ENCODE data around the gene IQCB1.
A peak's percentile ranks its signal among the peaks of the same experiment; 100 is the strongest.
"Not testable (repeated sequence)": the region's sequence is repeated elsewhere in the genome, so short reads cannot be mapped to it uniquely, and the experiment has no call there.

The IQCB1 gene

GRCh38 chr3:121819236-121819635 is 15.6 kb downstream of the IQCB1 start:
- in situ Hi-C loops (cut with MboI; ENCODE audit: low pct_unique_long_range_greater_than_20kb, low sequenced_read_pairs): no loop called here
- peak; percentile 44 for DNase-seq

GRCh38 chr3:121818578-121818977 is 16.3 kb downstream of the IQCB1 start:
- in situ Hi-C loops (cut with MboI; ENCODE audit: low pct_unique_long_range_greater_than_20kb, low sequenced_read_pairs): no loop called here

DNA sequence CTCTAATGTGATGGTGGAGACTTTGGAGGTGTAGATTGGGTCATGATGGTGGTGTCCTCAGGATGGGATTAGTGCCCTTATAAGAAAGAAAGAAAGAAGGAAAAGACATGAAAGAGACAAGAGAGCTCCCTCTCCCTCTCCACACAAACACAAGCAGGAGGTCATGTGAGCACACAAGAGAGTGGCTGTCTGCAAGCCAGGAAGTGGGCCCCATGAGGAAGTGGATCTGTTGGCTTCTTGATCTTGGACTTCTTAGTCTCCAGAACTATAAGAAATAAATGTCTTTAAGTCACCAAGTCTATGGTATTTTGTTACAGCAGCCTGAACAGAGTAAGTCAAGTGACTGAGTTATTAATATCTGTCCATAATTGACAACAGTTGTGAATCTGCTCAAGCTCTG is 17.1 kb downstream of the IQCB1 start:
- in situ Hi-C loops (cut with MboI; ENCODE audit: low pct_unique_long_range_greater_than_20kb, low sequenced_read_pairs): no loop called here
- peak; percentile 59 for DNase-seq

More at GRCh38 chr3:121818578-121818977, 16.3 kb downstream of the IQCB1 start:
- DNase-seq: no peak

DNA sequence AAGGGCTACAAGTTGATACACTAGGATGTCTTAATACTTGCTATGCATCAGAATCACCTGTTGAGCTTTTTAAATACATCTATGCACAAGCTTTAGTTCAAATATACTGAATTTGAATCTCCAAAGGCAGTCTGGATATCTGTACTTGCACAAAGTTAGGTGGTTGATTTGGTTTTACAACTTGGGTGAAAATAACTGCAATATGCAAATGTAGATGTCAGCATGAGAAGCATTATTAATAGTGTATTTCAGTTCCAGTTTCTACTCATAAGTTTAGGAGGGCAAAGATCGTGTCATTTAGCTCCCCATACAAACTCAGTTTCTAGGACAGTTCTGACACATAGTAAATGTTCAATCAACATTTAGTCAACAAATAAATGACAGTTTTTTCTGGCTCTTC is 25.6 kb downstream of the IQCB1 start:
- in situ Hi-C loops (cut with MboI; ENCODE audit: low pct_unique_long_range_greater_than_20kb, low sequenced_read_pairs): no loop called here
- no peak for DNase-seq

- DNase-seq: no peak
- in situ Hi-C loops (cut with MboI; ENCODE audit: low pct_unique_long_range_greater_than_20kb, low sequenced_read_pairs): no loop called here
These were observed 31.0 kb downstream of the IQCB1 start for GRCh38 chr3:121803771-121804320.

DNA sequence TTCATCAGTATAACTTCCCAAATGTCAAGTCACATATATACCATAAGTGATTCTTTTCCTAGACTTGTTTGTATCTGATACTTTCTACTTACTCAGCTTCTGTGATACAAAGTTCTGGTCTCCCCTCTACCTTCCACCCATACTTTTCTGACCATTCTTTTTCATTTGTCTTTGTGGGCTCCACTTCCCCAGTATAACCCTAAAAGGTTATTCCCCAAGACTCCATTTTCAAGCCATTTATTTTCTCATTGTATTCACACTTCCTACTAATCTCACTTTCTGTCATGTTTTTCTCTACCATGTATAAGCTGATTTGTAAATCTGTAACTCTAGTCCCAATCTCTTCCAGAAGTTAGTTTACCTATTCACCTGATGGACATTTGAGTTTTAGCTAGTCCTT is 34.0 kb downstream of the IQCB1 start:
- in situ Hi-C loops (cut with MboI; ENCODE audit: low pct_unique_long_range_greater_than_20kb, low sequenced_read_pairs): no loop called here

GRCh38 chr3:121796970-121797369 is 37.9 kb downstream of the IQCB1 start:
- DNase-seq: no peak
- in situ Hi-C loops (cut with MboI; ENCODE audit: low pct_unique_long_range_greater_than_20kb, low sequenced_read_pairs): no loop called here

More for the DNA sequence above, 34.0 kb downstream of the IQCB1 start:
- DNase-seq: no peak

DNA sequence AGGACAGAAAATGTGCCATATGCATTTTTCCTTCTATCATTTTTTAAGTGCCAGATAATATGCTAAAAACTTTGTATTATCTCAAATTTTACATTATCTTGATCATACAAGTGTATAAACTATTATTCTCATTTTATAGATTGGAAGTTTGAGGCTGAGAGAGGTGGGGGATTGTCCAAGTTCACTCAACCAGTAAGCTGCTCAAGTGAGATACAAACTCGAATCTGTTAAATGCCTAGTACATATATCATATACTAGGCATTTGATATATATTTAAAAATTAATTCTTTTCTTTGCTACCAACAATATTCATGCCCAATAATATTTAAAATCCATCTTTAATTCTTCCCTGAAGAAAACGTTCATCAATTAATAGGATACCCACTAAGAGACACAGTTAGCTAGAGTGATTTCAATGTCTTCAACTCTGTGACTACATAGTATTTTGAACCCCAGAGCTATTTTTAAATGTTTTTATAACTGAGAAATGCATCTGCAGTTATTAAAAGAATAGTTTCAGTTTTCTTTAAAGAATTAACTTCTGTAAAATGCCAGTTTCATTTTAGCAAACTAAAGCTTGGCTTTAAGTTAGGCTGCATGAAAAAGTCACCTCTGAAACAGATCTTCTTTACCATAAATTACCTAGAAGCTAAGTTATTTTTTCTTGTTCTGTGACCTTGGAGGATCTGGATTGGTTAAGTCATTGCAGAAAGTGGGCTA is 40.4 kb downstream of the IQCB1 start:
- DNase-seq: no peak
- in situ Hi-C loops (cut with MboI; ENCODE audit: low pct_unique_long_range_greater_than_20kb, low sequenced_read_pairs): no loop called here

GRCh38 chr3:121793078-121793477 is 41.8 kb downstream of the IQCB1 start:
- DNase-seq: no peak
- in situ Hi-C loops (cut with MboI; ENCODE audit: low pct_unique_long_range_greater_than_20kb, low sequenced_read_pairs): no loop called here

DNA sequence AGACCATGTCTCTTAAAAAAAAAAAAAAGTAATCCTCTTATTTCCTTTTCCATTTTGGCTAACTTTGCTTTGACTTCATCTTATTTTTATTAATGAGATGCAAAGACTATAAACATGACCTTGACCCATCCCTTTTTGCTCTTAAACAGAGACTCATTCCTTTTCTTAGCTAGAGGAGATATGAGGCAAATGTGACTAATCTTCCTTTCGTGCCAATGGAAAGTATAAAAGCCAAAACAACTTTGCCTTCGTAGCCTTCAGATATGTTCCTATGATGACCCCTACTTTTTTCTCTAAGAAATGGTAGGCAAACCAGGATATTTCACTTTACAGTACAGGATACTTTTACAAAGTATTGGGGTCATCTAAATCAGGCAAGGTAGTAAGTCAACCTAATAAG is 48.4 kb downstream of the IQCB1 start:
- in situ Hi-C loops (cut with MboI; ENCODE audit: low pct_unique_long_range_greater_than_20kb, low sequenced_read_pairs): no loop called here

DNA sequence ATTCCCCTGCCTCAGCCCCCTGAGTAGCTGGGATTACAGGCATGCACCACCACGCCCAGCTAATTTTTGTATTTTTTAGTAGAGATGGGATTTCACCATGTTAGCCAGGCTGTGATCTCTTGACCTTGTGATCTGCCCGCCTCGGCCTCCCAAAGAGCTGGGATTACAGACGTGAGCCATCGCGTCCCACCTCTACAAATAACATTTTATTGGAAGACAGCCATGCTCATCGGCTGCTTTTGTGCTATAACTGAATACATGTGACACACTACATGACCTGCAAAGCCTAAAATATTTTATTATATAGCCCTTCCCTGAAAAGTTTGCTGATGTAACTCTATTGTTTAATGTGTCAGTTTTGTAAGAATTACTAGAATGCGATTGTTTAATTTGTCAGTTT is 52.1 kb downstream of the IQCB1 start:
- DNase-seq; in situ Hi-C loops (cut with MboI; ENCODE audit: low pct_unique_long_range_greater_than_20kb, low sequenced_read_pairs): not testable (repeated sequence)

More for the DNA sequence above, 48.4 kb downstream of the IQCB1 start:
- DNase-seq: no peak

DNA sequence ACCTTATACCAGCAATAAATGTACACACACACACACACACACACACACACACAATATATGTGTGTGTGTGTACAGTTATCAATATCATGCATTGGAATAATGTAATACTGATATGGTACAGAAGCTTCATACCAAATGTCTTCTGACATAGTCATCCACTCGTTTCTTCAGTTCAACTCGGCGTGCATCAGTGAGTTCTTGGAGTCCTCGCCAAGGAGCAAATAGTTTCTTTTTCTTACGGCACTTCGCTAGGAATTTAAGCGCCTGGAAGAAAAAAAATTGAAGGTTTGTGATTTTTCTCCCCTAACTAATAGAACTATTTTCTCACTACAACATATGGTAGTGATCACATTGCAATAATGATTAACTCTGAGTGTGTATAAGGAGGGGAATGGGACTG is 53.2 kb downstream of the IQCB1 start:
- DNase-seq: no peak
- in situ Hi-C loops (cut with MboI; ENCODE audit: low pct_unique_long_range_greater_than_20kb, low sequenced_read_pairs): no loop called here

- in situ Hi-C loops (cut with MboI; ENCODE audit: low pct_unique_long_range_greater_than_20kb, low sequenced_read_pairs); DNase-seq: not testable (repeated sequence)
These were observed 59.8 kb downstream of the IQCB1 start for GRCh38 chr3:121775095-121775494.

DNA sequence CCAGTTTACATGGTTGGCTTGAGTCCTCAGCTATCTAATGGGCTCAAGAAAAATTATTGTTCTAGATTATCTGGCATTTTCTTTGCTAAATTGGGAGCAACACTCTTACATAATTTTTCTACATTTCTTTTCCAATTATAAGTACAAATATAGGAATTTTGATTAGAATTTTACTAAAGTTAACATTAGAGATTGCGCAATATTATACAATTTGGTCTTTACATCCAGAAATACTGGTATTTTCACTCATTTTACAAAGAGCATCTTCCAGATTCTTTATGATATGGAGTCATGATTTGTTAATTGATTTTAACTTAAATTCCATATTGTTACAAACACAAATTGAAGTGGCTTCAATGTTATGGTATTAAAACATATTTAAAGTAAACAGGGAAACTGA is 65.6 kb downstream of the IQCB1 start:
- in situ Hi-C loops (cut with MboI; ENCODE audit: low pct_unique_long_range_greater_than_20kb, low sequenced_read_pairs): no loop called here
- no peak for DNase-seq

DNA sequence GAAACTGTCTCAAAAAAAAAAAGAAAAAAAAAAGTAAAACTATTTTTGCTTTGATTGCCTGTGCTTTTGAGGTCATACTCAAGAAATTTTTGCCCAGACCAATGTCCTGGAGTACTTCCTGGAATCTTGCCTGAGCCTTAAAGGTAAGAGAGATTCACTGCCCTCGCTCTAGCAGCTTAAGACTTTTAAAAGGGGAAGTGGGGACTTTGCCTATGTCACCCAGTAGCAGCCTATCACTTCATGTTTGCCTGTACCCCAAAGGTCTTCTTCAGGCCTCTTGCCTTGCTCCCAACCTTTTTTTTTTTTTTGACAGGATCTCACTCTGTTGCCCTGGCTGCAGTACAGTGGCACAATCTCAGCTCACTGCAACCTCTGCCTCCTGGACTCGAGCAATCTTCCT is 66.4 kb downstream of the IQCB1 start:
- peak; percentile 28 for DNase-seq
- in situ Hi-C loops (cut with MboI; ENCODE audit: low pct_unique_long_range_greater_than_20kb, low sequenced_read_pairs): no loop called here

DNA sequence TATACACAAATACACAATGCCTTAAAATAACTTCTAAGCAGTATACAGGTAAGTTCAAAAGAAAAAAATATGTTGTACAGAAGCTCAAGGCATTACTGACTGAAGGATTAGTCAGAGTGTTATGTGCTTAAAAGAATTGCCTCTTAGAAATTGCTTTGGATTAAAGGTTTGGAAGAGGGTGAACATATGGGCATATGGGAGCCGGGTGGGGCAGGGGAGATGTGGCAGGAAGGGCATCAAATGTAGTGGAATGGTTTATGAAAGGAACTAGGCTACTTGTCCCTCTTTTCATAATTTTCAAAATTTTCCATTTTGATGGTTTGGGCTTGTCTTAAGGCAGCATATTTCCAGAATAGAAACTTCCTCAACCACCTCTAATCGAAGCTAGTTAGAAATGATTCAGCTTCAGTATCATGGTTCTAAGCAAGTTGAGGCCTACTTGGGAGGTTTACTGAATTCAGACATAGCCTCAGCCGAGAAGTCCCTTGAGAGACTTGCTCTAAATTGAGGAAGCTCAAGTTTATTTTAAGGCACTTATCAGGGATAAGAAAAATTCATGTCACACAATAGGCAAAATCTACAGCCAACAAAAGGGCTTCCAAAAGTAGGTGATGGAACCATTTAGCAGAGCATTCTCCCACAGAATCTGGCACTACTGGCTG is 75.2 kb downstream of the IQCB1 start:
- no peak for DNase-seq
- in situ Hi-C loops (cut with MboI; ENCODE audit: low pct_unique_long_range_greater_than_20kb, low sequenced_read_pairs): no loop called here

GRCh38 chr3:121758727-121759450 is 76.0 kb downstream of the IQCB1 start:
- in situ Hi-C loops (cut with MboI; ENCODE audit: low pct_unique_long_range_greater_than_20kb, low sequenced_read_pairs): no loop called here
- DNase-seq: no peak

DNA sequence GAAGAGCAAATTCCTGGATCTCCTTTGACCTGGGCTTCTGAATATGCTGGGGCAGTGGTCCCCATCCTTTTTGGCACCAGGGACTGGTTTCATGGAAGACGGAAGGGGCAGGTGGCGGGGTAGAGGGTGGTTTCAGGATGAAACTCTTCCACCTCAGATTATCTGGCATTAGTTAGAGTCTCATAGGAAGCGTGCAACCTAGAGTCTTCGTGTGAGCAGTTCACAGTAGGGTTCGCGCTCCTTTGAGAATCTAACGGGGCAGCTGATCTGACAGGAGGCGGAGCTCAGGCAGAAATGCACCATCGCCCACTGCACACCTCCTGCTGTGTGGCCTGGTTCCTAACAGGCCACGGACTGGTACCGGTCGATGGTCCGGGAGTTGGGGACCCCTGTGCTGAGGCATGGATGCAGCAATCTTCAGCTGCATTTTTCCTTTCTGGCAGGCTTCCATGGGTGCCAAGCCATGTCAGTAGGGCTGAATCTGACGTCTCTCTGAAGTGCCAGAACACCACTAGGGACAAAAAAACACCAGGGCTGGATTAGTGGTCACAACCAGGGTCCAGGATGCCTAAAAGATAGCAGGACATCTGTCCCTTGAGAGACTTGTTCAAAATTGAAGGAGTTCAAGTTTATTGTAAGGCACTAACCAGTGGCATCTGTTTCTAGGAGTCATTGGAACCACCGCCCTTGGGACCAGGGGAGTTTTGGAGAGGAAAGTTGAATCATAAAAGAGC is 76.9 kb downstream of the IQCB1 start:
- no peak for DNase-seq
- in situ Hi-C loops (cut with MboI; ENCODE audit: low pct_unique_long_range_greater_than_20kb, low sequenced_read_pairs): no loop called here

- DNase-seq: no peak
- in situ Hi-C loops (cut with MboI; ENCODE audit: low pct_unique_long_range_greater_than_20kb, low sequenced_read_pairs): no loop called here
These were observed 77.6 kb downstream of the IQCB1 start for GRCh38 chr3:121757087-121757811.

Measured in KBM-7 (cell line).